ENCODE data around the gene RPP30. TPM values are rescaled to one million over a fixed set of nuclear protein-coding genes. Genes with fewer than 3 reads are reported as not detected.

Gene RPP30
- total and polyA plus RNA-seq, 2 of the 13 experiments (the other 11 are each of a cell fraction or from before 2014, with no cell fraction given): 27.1 to 65.0 TPM

DNA sequence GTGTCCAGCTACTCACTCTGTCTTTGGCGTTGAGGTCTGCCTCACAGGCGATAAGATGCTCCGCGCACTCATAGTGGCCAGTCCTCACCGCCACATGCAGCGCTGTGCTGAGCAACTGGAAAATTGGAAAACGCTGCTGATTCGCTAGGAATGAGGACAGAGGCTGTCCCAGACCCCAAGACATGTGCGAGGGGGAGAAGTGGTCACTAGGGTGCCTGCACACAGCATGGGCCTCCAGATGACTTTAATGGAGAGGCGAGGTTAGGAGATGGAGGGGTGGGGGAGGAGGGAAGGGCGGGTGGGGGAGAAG lies 43.9 kb downstream of the RPP30 start:
- peaks cover 1 to 9% of the 10 kb centered on the region in 2 experiments; a peak in 4 of 5 replicates for H3K36me3 ChIP-seq (replicated peaks in 1 of 2; ENCODE audit: control insufficient read depth in 1 of 2, insufficient read depth in 2 of 2, low read length in 2 of 2)
- H3K27ac ChIP-seq (ENCODE audit: extremely low read length, insufficient read depth, low read length): no peak overlapping the region
- no peak overlapping the region for H3K4me2 ChIP-seq (ENCODE audit: low read depth, low read length)
- H2AFZ ChIP-seq (ENCODE audit: low read length): no peak overlapping the region
- no peak overlapping the region for H3K9ac ChIP-seq (ENCODE audit: insufficient read depth, low read depth, low read length)
- ChIA-PET CTCF (ENCODE audit: low intra/inter-chr PET ratio, low total read pairs) (no interaction called here), POLR2A (no interaction called here)
- in situ Hi-C loops (cut with HindIII; ENCODE audit: extremely low pct_ligation_motif_present, low pct_unique_long_range_greater_than_20kb): no loop called here
- BruUV-seq (replicated peaks): no TSS peak
- H3K4me1 ChIP-seq (ENCODE audit: insufficient read depth, low read length): peaks cover 50% of the 10 kb centered on the region
- no peaks in the 10 kb centered on the region for H3K9me3 ChIP-seq (ENCODE audit: low read length)
- no peak overlapping the region for H3K4me3 ChIP-seq (replicated peaks in 1 of 3; ENCODE audit: insufficient read depth in 1 of 3, low read depth in 2 of 3, low read length in 3 of 3)
- FAIRE-seq: no peak
- intact Hi-C loops (cut with micrococcal nuclease; ENCODE audit: unreplicated experiment): loop anchor here (1.0 kb wide), 1 partner anchor 91 kb away; no protein-coding TSS in a partner anchor
- TF ChIP-seq POLR2A (IDR thresholded peaks at IDR 0.05; ENCODE audit: insufficient read depth in 1 of 2, low read depth in 2 of 2, low read length in 2 of 2): 0 out of 4 replicates have a peak, but pooled peaks of 1 of the 2 experiments have one; percentile 10
- TF ChIP-seq NCOA2 (CRISPR knock-in tag; IDR thresholded peaks at IDR 0.05): no peak
- TF ChIP-seq PHF5A (CRISPR knock-in tag; IDR thresholded peaks at IDR 0.05; ENCODE audit: low read depth, unreplicated experiment): no peak
- no peaks in the 10 kb centered on the region for H3K27me3 ChIP-seq (ENCODE audit: control insufficient read depth in 1 of 2, insufficient read depth in 2 of 2, low read length in 2 of 2)
- no peaks in the 10 kb centered on the region for H3K79me2 ChIP-seq (ENCODE audit: insufficient read depth, low read length)
- 97% methylated on average over 11 of the region's 11 CpGs for WGBS (ENCODE audit: low lambda C conversion rate)
- DNase-seq (ENCODE audit: low spot score): no peak
- no peak for ATAC-seq
- no peaks in the 10 kb centered on the region for H4K20me1 ChIP-seq (ENCODE audit: insufficient read depth, low read length)

DNA sequence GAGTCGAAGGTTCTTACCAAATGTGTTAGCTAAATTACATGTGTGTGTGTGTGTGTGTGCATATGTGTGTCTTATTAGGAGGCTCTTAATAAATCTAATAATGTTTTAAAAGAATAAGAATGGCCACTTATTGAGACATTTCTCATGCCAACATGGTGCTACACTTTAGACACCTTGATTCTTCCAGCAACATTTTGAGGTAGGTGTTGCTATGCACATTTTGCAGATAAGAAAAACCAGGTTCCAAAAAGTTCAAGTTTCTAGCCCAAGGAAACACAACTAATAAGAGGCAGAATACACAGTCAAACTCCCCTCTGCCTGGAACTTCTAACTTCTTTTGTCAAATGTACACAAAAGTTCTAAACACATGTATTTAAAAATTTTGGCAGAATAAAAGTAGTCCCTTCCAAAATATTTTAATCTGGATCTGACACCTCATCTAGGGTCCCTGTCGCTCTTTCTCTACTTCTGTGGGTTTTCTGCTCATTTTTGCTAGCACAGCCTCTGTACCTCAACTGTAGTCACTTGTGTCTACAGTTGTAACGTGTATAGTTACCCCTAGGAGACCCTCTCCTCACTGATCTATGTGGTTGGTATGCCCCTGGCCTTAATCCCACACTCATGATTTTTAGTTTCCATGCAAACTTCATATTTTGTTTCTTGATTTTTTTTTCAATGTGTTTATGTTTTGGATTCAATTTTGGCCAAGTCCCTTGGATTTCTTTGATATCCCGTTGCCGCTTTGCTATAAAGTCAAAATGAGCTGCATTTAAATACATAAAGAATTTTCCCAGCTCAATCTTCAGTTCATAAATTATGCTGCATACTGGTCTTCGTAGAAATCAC lies 44.8 kb downstream of the RPP30 start:
- CTCF ChIA-PET (ENCODE audit: low intra/inter-chr PET ratio, low total read pairs): no interaction called here

More for the DNA sequence above, 44.8 kb downstream of the RPP30 start:
- no peak for ATAC-seq
- intact Hi-C loops (cut with micrococcal nuclease; ENCODE audit: unreplicated experiment) (no loop called here), in situ Hi-C loops (cut with HindIII; ENCODE audit: extremely low pct_ligation_motif_present, low pct_unique_long_range_greater_than_20kb) (no loop called here)
- no TSS peak for BruUV-seq (replicated peaks)
- peaks cover 1 to 9% of the 10 kb centered on the region in 2 experiments; a peak in 4 of 5 replicates for H3K36me3 ChIP-seq (replicated peaks in 1 of 2; ENCODE audit: control insufficient read depth in 1 of 2, insufficient read depth in 2 of 2, low read length in 2 of 2)
- H3K9ac ChIP-seq (ENCODE audit: insufficient read depth, low read depth, low read length): no peak overlapping the region
- H4K20me1 ChIP-seq (ENCODE audit: insufficient read depth, low read length): no peaks in the 10 kb centered on the region
- no peaks in the 10 kb centered on the region for H3K27me3 ChIP-seq (ENCODE audit: control insufficient read depth in 1 of 2, insufficient read depth in 2 of 2, low read length in 2 of 2)
- no peaks in the 10 kb centered on the region for H3K79me2 ChIP-seq (ENCODE audit: insufficient read depth, low read length)
- WGBS (ENCODE audit: low lambda C conversion rate): 97% methylated on average over 6 of the region's 6 CpGs
- no peak overlapping the region for H3K4me2 ChIP-seq (ENCODE audit: low read depth, low read length)
- no peak for DNase-seq (ENCODE audit: low spot score)
- H2AFZ ChIP-seq (ENCODE audit: low read length): no peak overlapping the region
- H3K4me1 ChIP-seq (ENCODE audit: insufficient read depth, low read length): peaks cover 58% of the 10 kb centered on the region
- no peak overlapping the region for H3K4me3 ChIP-seq (replicated peaks in 1 of 3; ENCODE audit: insufficient read depth in 1 of 3, low read depth in 2 of 3, low read length in 3 of 3)
- no peak for FAIRE-seq
- no peaks in the 10 kb centered on the region for H3K9me3 ChIP-seq (ENCODE audit: low read length)
- TF ChIP-seq SRSF9 (IDR thresholded peaks at IDR 0.05; ENCODE audit: borderline replicate concordance, insufficient read depth, low read depth, low read length, poor library complexity, severe bottlenecking) (no peak), ZNF567 (CRISPR knock-in tag; IDR thresholded peaks at IDR 0.05; ENCODE audit: borderline replicate concordance) (no peak), HNRNPK (IDR thresholded peaks at IDR 0.05; ENCODE audit: low read depth, low read length, poor library complexity, severe bottlenecking) (no peak), ZKSCAN1 (IDR thresholded peaks at IDR 0.05; ENCODE audit: low read length) (no peak), POLR2A (IDR thresholded peaks at IDR 0.05; ENCODE audit: insufficient read depth in 1 of 2, low read depth in 2 of 2, low read length in 2 of 2) (0 out of 4 replicates have a peak, but pooled peaks of 1 of the 2 experiments have one; percentile 16)
- TF ChIP-seq, protein P1, sequence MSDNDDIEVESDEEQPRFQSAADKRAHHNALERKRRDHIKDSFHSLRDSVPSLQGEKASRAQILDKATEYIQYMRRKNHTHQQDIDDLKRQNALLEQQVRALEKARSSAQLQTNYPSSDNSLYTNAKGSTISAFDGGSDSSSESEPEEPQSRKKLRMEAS (IDR thresholded peaks at IDR 0.05): no peak
- TF ChIP-seq, protein P2, sequence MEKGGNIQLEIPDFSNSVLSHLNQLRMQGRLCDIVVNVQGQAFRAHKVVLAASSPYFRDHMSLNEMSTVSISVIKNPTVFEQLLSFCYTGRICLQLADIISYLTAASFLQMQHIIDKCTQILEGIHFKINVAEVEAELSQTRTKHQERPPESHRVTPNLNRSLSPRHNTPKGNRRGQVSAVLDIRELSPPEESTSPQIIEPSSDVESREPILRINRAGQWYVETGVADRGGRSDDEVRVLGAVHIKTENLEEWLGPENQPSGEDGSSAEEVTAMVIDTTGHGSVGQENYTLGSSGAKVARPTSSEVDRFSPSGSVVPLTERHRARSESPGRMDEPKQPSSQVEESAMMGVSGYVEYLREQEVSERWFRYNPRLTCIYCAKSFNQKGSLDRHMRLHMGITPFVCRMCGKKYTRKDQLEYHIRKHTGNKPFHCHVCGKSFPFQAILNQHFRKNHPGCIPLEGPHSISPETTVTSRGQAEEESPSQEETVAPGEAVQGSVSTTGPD (CRISPR knock-in tag; IDR thresholded peaks at IDR 0.05): no peak
- POLR2A ChIA-PET: no interaction called here
- no peak overlapping the region for H3K27ac ChIP-seq (ENCODE audit: extremely low read length, insufficient read depth, low read length)

All from HepG2 (cell line).